HG03460 (cell line): ENCODE results near the gene ARHGEF4.
"Not testable (repeated sequence)": the region's sequence is repeated elsewhere in the genome, so short reads cannot be mapped to it uniquely, and the experiment has no call there.

Source experiments
- ATAC-seq: cut with Tn5 transposase; IDR thresholded peaks from one replicate; pipeline ENCODE4 v1.9.1; 2021; ENCODE audit not compliant: unreplicated experiment

ARHGEF4 gene

GRCh38 chr2:131075578-131075977, 238.9 kb downstream of the ARHGEF4 start:
- ATAC-seq = not testable (repeated sequence)

GRCh38 chr2:131076707-131077106, 240.0 kb downstream of the ARHGEF4 start:
- ATAC-seq = no peak

GRCh38 chr2:131077182-131077846, 240.6 kb downstream of the ARHGEF4 start:
- ATAC-seq = no peak

DNA sequence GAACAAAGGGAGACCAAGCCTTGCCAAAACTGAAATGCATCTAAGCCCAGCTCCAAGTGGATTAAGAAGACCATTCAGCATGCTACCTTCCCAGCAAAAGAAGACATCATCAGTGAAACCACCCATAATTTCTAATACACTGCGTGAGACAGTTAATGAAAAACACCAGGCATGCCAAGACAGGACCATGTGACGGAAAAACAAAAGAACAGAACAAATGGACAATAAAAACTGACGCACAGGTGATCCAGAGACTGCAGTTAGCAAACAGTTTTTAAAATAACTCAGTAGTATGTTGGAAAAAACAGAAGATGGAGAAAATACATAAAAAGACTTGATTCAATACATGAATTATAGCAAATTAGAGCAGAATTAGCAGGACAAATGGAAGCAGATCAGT, 241.3 kb downstream of the ARHGEF4 start:
- no peak for ATAC-seq

DNA sequence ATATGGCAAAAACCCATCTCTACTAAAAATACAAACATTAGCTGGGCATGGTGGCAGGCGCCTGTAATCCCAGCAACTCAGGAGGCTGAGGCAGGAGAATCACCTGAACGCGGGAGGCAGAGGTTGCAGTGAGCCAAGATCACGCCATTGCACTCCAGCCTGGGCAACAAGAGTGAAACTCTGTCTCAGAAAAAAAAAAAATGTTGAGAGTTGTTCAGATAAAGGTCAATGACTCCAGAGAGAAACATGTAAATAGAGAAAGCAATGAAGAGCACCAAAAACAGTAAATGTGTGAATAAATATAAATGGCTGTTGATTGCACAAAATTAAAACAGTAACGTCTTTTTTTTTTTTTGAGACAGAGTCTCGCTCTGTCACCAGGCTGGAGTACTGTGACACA, 243.2 kb downstream of the ARHGEF4 start:
- ATAC-seq = not testable (repeated sequence)

DNA sequence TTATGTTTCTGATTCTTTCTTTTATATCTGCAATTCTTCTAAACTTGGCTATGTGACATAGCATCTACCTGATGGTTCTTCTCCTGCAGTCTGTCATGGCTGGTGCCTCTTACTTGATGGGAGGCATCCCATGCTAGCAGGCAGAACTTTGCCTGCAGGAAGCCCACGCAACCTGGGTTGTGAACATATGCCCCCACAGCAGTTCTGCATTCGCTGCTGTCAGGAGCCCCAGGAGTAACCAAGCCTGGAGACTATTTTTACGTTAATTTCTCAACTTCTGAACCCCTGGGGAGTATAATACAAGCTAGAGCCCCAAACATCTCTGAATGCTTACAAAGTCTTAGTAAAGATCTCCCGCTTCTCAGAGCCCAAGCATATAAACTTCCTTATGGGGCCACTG, 244.5 kb downstream of the ARHGEF4 start:
- no peak for ATAC-seq

DNA sequence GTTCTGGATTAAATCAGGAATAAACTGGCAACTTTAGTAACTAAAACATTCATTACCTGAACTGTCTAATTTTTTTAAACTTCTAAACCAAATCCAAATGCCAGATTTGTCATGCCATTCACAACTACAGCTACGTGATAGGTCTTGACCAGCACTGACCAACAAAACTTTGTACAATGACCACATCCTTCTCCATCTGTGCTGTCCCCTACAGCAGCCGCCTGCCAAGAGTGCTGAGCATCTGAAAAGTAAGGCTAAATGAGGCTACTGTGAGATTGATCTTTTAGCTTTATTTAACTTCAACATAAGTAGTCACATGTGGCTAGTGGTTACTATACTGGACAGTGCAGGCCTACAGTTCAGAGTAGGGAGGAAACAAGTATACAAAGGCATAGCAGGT, 248.9 kb downstream of the ARHGEF4 start:
- ATAC-seq = no peak

DNA sequence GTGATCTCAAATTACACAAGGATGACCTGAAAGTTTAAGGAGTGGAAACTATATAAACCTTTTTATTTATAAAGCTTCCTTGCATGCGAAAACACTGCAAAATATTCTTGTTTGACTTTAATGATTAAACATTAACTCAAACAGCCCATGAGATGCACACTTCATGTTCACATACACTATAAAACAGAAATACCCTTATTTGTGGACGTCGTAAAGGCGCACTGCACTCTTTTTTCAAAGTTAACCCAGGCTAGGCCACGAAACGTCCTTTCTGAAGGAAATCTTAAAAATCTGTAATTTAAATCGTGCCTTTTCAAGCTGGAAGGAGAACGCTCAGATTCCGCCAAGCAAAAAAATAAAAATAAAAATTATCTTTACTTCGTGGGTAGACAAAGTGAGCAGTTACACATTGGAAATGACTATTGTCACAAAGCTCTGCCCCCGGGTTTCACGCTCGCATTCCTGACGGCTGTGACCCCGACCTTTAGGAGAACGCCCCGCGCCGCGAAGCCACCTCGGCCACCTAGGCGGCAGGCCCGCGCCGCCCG, 255.8 kb downstream of the ARHGEF4 start:
- ATAC-seq = no peak

DNA sequence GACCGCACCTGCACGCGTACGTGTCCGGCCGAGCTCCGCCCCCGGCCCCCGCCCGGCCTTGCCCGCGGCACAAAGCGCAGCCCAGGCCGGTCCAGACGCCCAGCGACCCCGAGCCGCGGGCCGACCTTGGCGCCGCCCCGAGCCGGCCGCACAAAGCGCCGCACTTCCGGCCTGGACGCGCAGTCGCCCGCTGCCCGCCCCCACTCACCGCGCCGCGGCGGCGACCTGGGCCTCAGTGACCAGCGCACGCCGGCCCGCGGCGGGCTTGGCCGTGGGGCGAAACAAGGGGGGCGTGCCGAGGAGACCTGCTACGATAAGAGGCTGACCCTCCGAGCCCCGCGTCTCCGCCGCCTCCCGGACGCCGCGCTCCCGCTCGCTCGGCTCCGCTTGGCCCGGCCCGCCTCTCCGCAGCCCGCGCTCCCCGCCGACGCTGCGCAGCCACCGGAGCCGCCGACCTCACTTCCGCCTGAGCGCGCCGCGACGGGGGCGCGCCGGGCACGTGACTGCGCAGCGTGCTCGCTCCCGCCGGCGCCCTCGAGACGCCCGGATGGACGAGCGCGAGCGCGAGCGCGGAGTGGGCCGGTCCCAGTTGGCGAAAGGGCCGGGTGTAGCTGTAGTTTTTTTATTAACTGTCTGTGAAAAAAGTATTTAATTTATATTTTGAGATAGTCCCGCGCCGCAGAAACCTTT, 256.4 kb downstream of the ARHGEF4 start, which contains the start of gene FAM168B:
Gene FAM168B, minus strand, starts transcription at position 455 of the 690 bp plus-strand sequence. CDS start 10,814 bp downstream, outside the sequence.
- peak; percentile 78 for ATAC-seq

DNA sequence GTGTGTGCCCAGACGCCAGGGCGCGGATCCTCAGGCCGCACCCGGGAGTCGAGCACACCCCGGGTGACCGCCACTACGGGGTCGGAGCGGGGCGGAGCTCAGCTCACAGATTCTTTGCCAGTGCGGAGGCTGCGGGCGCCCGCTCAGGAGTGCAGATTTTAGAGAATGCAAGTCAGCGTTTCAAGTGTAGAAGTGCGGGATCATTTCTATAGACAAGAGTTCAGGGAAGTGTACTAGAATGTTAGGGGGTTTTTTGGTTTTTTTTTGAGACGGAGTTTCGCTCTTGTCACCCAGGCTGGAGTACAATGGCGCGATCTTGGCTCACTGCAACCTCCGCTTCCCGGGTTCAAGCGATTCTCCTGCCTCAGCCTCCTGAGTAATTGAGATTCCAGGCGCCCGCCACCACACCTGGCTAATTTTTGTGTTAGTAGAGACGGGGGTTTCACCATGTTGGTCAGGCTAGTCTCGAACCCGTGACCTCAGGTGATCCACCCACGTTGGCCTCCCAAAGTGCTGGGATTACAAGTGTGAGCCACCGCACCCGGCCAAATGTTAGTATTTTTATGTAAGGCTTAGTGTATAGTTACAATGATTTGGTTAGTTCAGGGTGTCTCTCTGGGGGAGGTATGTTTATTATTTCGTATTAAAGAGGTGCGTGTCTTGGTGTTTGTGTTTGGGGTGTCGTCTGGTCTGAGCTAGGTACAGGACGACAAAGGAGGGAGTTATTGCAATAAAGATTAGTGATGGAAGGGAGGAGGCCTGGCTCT, 257.2 kb downstream of the ARHGEF4 start:
- peak; percentile 70 for ATAC-seq

- no peak for ATAC-seq
Observed at GRCh38 chr2:131094463-131095281, 258.0 kb downstream of the ARHGEF4 start.
